NB4 (cell line): ENCODE measurements around the gene GCSAM.

Experiments
- CTCF ChIP-seq: IDR thresholded peaks from one replicate; pipeline ENCODE4 v1.5.1; 2012; ENCODE audit warnings: low read depth, low read length
- POLR2A ChIP-seq: IDR thresholded peaks from 2 replicates; pipeline ENCODE4 v1.6.1; 2011; ENCODE audit warnings: mild to moderate bottlenecking; ENCODE audit not compliant: insufficient read length; ENCODE audit errors: extremely low read depth
- TF ChIP-seq, protein P1 (sequence below): IDR thresholded peaks from 2 replicates; pipeline ENCODE4 v1.6.1; 2011; ENCODE audit warnings: low read depth, low read length

GRCh38 chr3:112093180-112093522 lies 39.9 kb downstream of the GCSAM start:
- TF ChIP-seq POLR2A (no peak), CTCF (no peak)
- TF ChIP-seq, protein P1, sequence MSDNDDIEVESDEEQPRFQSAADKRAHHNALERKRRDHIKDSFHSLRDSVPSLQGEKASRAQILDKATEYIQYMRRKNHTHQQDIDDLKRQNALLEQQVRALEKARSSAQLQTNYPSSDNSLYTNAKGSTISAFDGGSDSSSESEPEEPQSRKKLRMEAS: no peak
